G401 (cell line): ENCODE results near the gene MMP11. TPM values are rescaled to one million over a fixed set of nuclear protein-coding genes. Genes with fewer than 3 reads are reported as not detected.
"Not testable (repeated sequence)": the region's sequence is repeated elsewhere in the genome, so short reads cannot be mapped to it uniquely, and the experiment has no call there.

ENCODE experiments used
- DNase-seq: peaks from one replicate; pipeline ENCODE4 v3.0.0-alpha.2; 2015; ENCODE audit warnings: low spot score
- in situ Hi-C: cut with HindIII; loops from 2 replicates; pipeline ENCODE4 v1.10.0; 2016; ENCODE audit warnings: low sequenced_read_pairs, mixed read lengths
- total RNA-seq: library from RNA; depleted of rRNA; stranded (reverse); fragments of >200 nt; shearing (Covaris generic); gene quantifications from 2 replicates; pipeline ENCODE4 v1.2.3, GENCODE V29; 2014; rRNA removed

Gene MMP11
- total RNA-seq = not detected in 2 replicates

- in situ Hi-C loops = no loop called here
- peak; percentile 21 for DNase-seq
Measured at GRCh38 chr22:23772649-23773473, at the start of gene MMP11. Gene MMP11, plus strand, starts transcription at chr22:23772849. Its CDS starts 22 bp downstream, at chr22:23772871.

GRCh38 chr22:23728108-23728507 lies 44.5 kb upstream of the MMP11 start:
- DNase-seq, in situ Hi-C loops: not testable (repeated sequence)

- DNase-seq = no peak
- in situ Hi-C loops = no loop called here
Measured at GRCh38 chr22:23737696-23738095, 35.0 kb upstream of the MMP11 start.

GRCh38 chr22:23742505-23743264 lies 30.0 kb upstream of the MMP11 start:
- DNase-seq = no peak
- in situ Hi-C loops = no loop called here

GRCh38 chr22:23743303-23743705 lies 29.3 kb upstream of the MMP11 start:
- DNase-seq = peak; percentile 70
- in situ Hi-C loops = no loop called here

GRCh38 chr22:23744001-23744400 lies 28.6 kb upstream of the MMP11 start:
- in situ Hi-C loops = no loop called here
- no peak for DNase-seq

- DNase-seq = no peak
- in situ Hi-C loops = no loop called here
Measured at GRCh38 chr22:23744485-23744884, 28.2 kb upstream of the MMP11 start.

- DNase-seq = no peak
- in situ Hi-C loops = no loop called here
Measured at GRCh38 chr22:23745791-23746190, 26.9 kb upstream of the MMP11 start.

GRCh38 chr22:23749841-23750301 lies 22.8 kb upstream of the MMP11 start:
- no peak for DNase-seq
- in situ Hi-C loops = no loop called here

GRCh38 chr22:23750367-23750713 lies 22.3 kb upstream of the MMP11 start:
- in situ Hi-C loops = no loop called here

GRCh38 chr22:23750714-23751440 lies 21.8 kb upstream of the MMP11 start, which contains the start of gene ZNF70:
Gene ZNF70, minus strand, starts transcription at chr22:23751112. Its CDS starts 5,972 bp downstream, at chr22:23745140.
- in situ Hi-C loops = no loop called here
- peak; percentile 89 for DNase-seq

More at GRCh38 chr22:23750367-23750713, 22.3 kb upstream of the MMP11 start:
- DNase-seq = peak; percentile 22

- peak; percentile 51 for DNase-seq
- in situ Hi-C loops = no loop called here
Measured at GRCh38 chr22:23751441-23751996, 21.1 kb upstream of the MMP11 start.

- DNase-seq = no peak
- in situ Hi-C loops = no loop called here
Measured at GRCh38 chr22:23752090-23752691, 20.5 kb upstream of the MMP11 start.

GRCh38 chr22:23752750-23753149 lies 19.9 kb upstream of the MMP11 start:
- in situ Hi-C loops = no loop called here
- no peak for DNase-seq

GRCh38 chr22:23753385-23753784 lies 19.3 kb upstream of the MMP11 start:
- DNase-seq = no peak
- in situ Hi-C loops = no loop called here

- DNase-seq = no peak
Measured at GRCh38 chr22:23754220-23754919, 18.3 kb upstream of the MMP11 start, which contains the start of gene VPREB3. Gene VPREB3, minus strand, starts transcription at chr22:23754425. Its CDS starts 62 bp downstream, at chr22:23754363.

GRCh38 chr22:23754980-23755636 lies 17.5 kb upstream of the MMP11 start:
- in situ Hi-C loops = no loop called here
- no peak for DNase-seq

More at GRCh38 chr22:23754220-23754919, 18.3 kb upstream of the MMP11 start, which contains the start of gene VPREB3:
- in situ Hi-C loops = no loop called here

GRCh38 chr22:23755711-23756110 lies 16.9 kb upstream of the MMP11 start:
- no peak for DNase-seq
- in situ Hi-C loops = no loop called here
